T-cell (primary cell): ENCODE results near the gene MYO5A. TPM values are rescaled to one million over a fixed set of nuclear protein-coding genes. Genes with fewer than 3 reads are reported as not detected.
"Not testable (repeated sequence)": the region's sequence is repeated elsewhere in the genome, so short reads cannot be mapped to it uniquely, and the experiment has no call there.

Experiments
- ATAC-seq, 4 experiments: fragments of 200-7000 bp in 3 of 4; fragments of 150-1000 bp in 1 of 4; cut with Tn5 transposase; replicated peaks in 1 of 4; 1 replicate in 3 of 4; 2 replicates in 1 of 4; pipeline ENCODE4 v1.10.0; 2021; ENCODE audit warnings: moderate library complexity in 3 of 4, mild to moderate bottlenecking in 2 of 4, moderate number of reproducible peaks in 1 of 4
- CTCF ChIA-PET, 2 donors: fragments of 300-600 bp; sonication (Branson Sonifier 250); formaldehyde crosslinking; loops; one replicate each; lab custom pipeline; 2022; ENCODE audit warnings: antibody characterized with exemption in 2 of 2; lab: Charles Lee
- POLR2A ChIA-PET, 2 donors: fragments of 300-600 bp; sonication (Branson Sonifier 250); formaldehyde crosslinking; loops; one replicate each; lab custom pipeline; 2022; ENCODE audit warnings: antibody characterized with exemption in 2 of 2; lab: Charles Lee
- DNase-seq, 35 experiments: peaks; one replicate each; pipeline versions ENCODE4 v3.0.0 to v3.0.0-alpha.2; 2013 to 2023
- H3K27ac ChIP-seq: one replicate; pipeline ENCODE4 v1.5.1; 2013; ENCODE audit warnings: low read length
- H3K27me3 ChIP-seq, 2 experiments: replicated peaks in 1 of 2; 1 replicate in 1 of 2; 2 replicates in 1 of 2; pipeline versions ENCODE4 v1.6.1 to v1.7.0; 2013; ENCODE audit warnings: low read length in 1 of 2, mixed read lengths in 1 of 2; ENCODE audit not compliant: control insufficient read depth in 2 of 2, insufficient read depth in 2 of 2; ENCODE audit errors: extremely low read depth in 1 of 2
- H3K36me3 ChIP-seq, 2 donors: 1 replicate in 1 of 2; 2 replicates in 1 of 2; pipeline versions ENCODE4 v1.6.1 to v1.7.0; 2013; ENCODE audit warnings: low read length in 1 of 2; ENCODE audit not compliant: control insufficient read depth in 2 of 2, insufficient read depth in 1 of 2; ENCODE audit errors: extremely low read depth in 1 of 2
- H3K4me1 ChIP-seq, 2 experiments: 1 replicate in 1 of 2; 2 replicates in 1 of 2; pipeline versions ENCODE4 v1.6.1 to v1.7.0; 2013; ENCODE audit warnings: low read length in 2 of 2, mixed read lengths in 1 of 2; ENCODE audit not compliant: insufficient read depth in 2 of 2, control insufficient read depth in 1 of 2; ENCODE audit errors: extremely low read depth in 1 of 2
- H3K4me3 ChIP-seq, 2 donors: 1 replicate in 1 of 2; 2 replicates in 1 of 2; pipeline versions ENCODE4 v1.5.1 to v1.7.0; 2013; ENCODE audit warnings: mild to moderate bottlenecking in 2 of 2, low read length in 1 of 2, moderate library complexity in 1 of 2; ENCODE audit not compliant: control insufficient read depth in 1 of 2; ENCODE audit errors: extremely low read depth in 1 of 2
- H3K9me3 ChIP-seq: 2 replicates; pipeline ENCODE4 v1.7.0; 2013
- H3K27ac Mint-ChIP-seq, 2 donors: one replicate each; pipeline ENCODE4 v1.8.0; 2020 to 2021; ENCODE audit warnings: mild to moderate bottlenecking in 2 of 2, mixed read lengths in 2 of 2
- H3K27me3 Mint-ChIP-seq, 2 donors: one replicate each; pipeline ENCODE4 v1.8.0; 2021 to 2022; ENCODE audit warnings: mixed read lengths in 2 of 2
- H3K36me3 Mint-ChIP-seq: one replicate; pipeline ENCODE4 v1.8.0; 2021; ENCODE audit warnings: mixed read lengths
- H3K4me1 Mint-ChIP-seq, 3 donors: one replicate each; pipeline ENCODE4 v1.8.0; 2020 to 2022; ENCODE audit warnings: mixed read lengths in 3 of 3, mild to moderate bottlenecking in 1 of 3
- H3K4me3 Mint-ChIP-seq, 3 donors: one replicate each; pipeline ENCODE4 v1.8.0; 2020 to 2022; ENCODE audit warnings: mild to moderate bottlenecking in 3 of 3, mixed read lengths in 3 of 3, moderate library complexity in 3 of 3
- H3K9me3 Mint-ChIP-seq, 3 donors: one replicate each; pipeline ENCODE4 v1.8.0; 2020 to 2022; ENCODE audit warnings: mixed read lengths in 3 of 3
- WGBS: methylation state at CpG from one replicate; pipeline ENCODE4 v1.1.5; 2013; ENCODE audit warnings: missing lambda C conversion rate; ENCODE audit not compliant: insufficient coverage; 5-methylcytosine and 5-hydroxymethylcytosine counted together
- total RNA-seq, 35 experiments: library from RNA in 6 of 35; stranded (reverse) in 6 of 35; fragments of 120-200 nt in 1 of 35; gene quantifications; one replicate each; pipeline versions ENCODE4 v1.2.1 to v1.2.4 and lab custom pipeline; 2013 to 2026

MYO5A gene
- total RNA-seq, 5 donors from 2014 or later (not counting 1 experiment from before 2014, with no cell fraction given), result 25.2 to 46.6 (median 29.5) TPM

DNA sequence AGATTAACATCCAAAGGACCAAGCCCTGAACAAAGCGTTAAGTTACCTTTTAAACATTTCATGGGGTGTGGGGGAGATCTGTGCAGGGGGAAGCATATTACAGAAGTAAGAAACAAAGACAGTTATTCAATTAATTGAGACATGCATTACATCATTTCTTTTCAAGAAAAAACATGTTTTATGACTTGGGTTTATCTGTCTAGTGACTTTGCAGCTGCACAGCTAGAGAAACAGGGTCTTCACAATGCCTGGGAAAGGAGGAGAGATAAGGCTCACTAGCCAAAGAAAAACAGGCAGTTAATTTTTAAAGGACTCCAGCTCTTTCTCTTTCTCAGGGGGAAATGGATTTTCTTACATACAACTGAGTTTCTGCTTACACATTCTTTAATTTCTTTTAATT is 112.1 kb downstream of the MYO5A start:
- H3K4me3 Mint-ChIP-seq, H3K27me3 Mint-ChIP-seq, DNase-seq, H3K9me3 ChIP-seq, H3K4me1 ChIP-seq, ATAC-seq, POLR2A ChIA-PET, H3K27me3 ChIP-seq, H3K4me3 ChIP-seq, H3K4me1 Mint-ChIP-seq, CTCF ChIA-PET, H3K27ac ChIP-seq, H3K27ac Mint-ChIP-seq, H3K9me3 Mint-ChIP-seq: not testable (repeated sequence)
- H3K36me3 ChIP-seq, result peaks cover 0 to 17% of the 10 kb centered on the region in 2 donors
- WGBS, result no CpG with 5 or more reads among the region's 1 CpG
- peaks cover 17% of the 10 kb centered on the region for H3K36me3 Mint-ChIP-seq

DNA sequence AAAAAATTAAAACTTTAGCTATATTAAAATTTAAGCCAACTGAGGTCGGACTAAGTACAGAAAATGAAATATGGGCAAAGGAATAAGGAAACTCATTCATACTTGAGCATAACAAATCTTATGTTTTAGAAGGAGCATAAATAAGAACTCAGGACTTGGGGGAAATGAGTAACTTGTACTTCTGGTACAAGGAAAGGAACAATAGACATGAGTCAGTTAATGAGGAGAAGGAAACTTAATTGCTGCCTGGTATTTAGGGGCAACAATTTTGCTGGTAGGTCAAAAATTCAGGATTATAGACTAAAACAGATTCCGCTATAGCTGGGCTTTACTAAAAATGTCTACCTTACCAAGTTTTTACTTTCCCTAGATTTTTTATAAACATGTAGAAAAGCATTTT is 113.1 kb downstream of the MYO5A start:
- Mint-ChIP-seq H3K4me1 (peaks cover 0 to 2% (median 0%) of the 10 kb centered on the region in 3 donors), H3K36me3 (peaks cover 18% of the 10 kb centered on the region), H3K27ac (no peak overlapping the region), H3K4me3 (no peak overlapping the region), H3K27me3 (no peaks in the 10 kb centered on the region), H3K9me3 (no peaks in the 10 kb centered on the region)
- H3K4me1 ChIP-seq, result no peaks in the 10 kb centered on the region
- peaks cover 0 to 21% of the 10 kb centered on the region in 2 donors for H3K36me3 ChIP-seq
- H3K27me3 ChIP-seq, result no peaks in the 10 kb centered on the region
- H3K9me3 ChIP-seq, result no peaks in the 10 kb centered on the region
- H3K27ac ChIP-seq, result no peak overlapping the region
- DNase-seq, result no peak
- ChIA-PET CTCF (interaction anchor here in 1 of 2 donors (0.7 to 0.9 kb wide), 2 partner anchors 167 to 235 kb away, joined by 3 read pairs; no protein-coding TSS in a partner anchor), POLR2A (no interaction called here)
- WGBS, result no CpG with 5 or more reads among the region's 2 CpGs
- no peak overlapping the region for H3K4me3 ChIP-seq
- ATAC-seq, result no peak

DNA sequence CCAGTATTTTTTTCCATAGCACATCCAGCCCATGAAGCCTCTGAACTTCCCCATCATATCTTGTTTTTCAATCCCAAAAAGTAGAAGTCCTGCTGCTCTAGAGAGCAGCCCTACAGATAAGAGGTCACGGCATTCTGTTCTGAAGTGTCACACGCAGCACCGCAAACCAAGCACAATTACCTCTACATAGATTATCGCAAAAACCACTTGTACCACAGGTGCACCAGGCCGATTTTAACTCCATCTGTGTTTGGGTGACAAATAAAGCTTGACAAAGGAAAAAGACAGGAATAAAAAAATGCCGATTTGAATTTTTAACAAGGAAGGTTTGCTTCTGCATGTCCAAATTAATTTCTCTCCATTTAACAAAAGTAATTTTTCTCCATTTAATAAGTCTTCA is 113.7 kb downstream of the MYO5A start:
- H3K27ac ChIP-seq, result no peak overlapping the region
- POLR2A ChIA-PET, result no interaction called here
- H3K36me3 ChIP-seq, result peaks cover 0 to 25% of the 10 kb centered on the region in 2 donors
- no peaks in the 10 kb centered on the region for H3K9me3 ChIP-seq
- Mint-ChIP-seq H3K27ac (no peak overlapping the region), H3K4me3 (no peak overlapping the region), H3K36me3 (peaks cover 22% of the 10 kb centered on the region), H3K27me3 (no peaks in the 10 kb centered on the region), H3K9me3 (no peaks in the 10 kb centered on the region), H3K4me1 (peaks cover 0 to 2% (median 0%) of the 10 kb centered on the region in 3 donors)
- CTCF ChIA-PET, result interaction anchor here in 1 of 2 donors (0.7 to 0.9 kb wide), 2 partner anchors 168 to 236 kb away, joined by 3 read pairs; no protein-coding TSS in a partner anchor
- no peak for ATAC-seq
- no peaks in the 10 kb centered on the region for H3K4me1 ChIP-seq
- no peaks in the 10 kb centered on the region for H3K27me3 ChIP-seq
- no CpG with 5 or more reads among the region's 6 CpGs for WGBS
- no peak for DNase-seq
- no peak overlapping the region for H3K4me3 ChIP-seq

DNA sequence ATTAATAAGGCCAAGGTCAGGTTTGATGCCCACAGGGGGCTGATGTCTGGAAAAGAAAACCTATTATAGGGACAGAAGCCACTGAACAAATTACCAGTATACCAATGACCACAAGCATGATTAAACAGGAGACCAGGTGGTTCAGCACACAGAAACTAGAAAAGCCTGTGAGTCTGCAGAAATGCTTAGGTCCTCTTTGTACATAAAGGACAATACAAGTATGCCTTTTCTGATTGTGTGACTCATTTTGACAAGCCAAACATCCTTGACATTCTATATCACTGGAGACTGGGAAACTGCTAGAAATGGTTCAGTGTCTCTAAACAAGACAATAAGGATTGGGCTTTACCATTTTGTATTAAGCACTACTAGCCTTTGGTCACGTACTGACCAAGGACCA is 119.9 kb downstream of the MYO5A start:
- ATAC-seq (no peak), DNase-seq (no peak)
- 100% methylated on average over 1 of the region's 1 CpG for WGBS
- Mint-ChIP-seq H3K27me3 (no peaks in the 10 kb centered on the region), H3K4me3 (no peak overlapping the region), H3K27ac (no peak overlapping the region), H3K4me1 (peaks cover 0 to 2% (median 0%) of the 10 kb centered on the region in 3 donors), H3K36me3 (peaks cover 46% of the 10 kb centered on the region), H3K9me3 (no peaks in the 10 kb centered on the region)
- no peak overlapping the region for H3K27ac ChIP-seq
- peaks cover 0 to 26% of the 10 kb centered on the region in 2 donors for H3K36me3 ChIP-seq
- no peaks in the 10 kb centered on the region for H3K4me1 ChIP-seq
- H3K9me3 ChIP-seq, result no peaks in the 10 kb centered on the region
- CTCF ChIA-PET, result no interaction called here
- POLR2A ChIA-PET, result no interaction called here
- no peaks in the 10 kb centered on the region for H3K27me3 ChIP-seq
- H3K4me3 ChIP-seq, result no peak overlapping the region

DNA sequence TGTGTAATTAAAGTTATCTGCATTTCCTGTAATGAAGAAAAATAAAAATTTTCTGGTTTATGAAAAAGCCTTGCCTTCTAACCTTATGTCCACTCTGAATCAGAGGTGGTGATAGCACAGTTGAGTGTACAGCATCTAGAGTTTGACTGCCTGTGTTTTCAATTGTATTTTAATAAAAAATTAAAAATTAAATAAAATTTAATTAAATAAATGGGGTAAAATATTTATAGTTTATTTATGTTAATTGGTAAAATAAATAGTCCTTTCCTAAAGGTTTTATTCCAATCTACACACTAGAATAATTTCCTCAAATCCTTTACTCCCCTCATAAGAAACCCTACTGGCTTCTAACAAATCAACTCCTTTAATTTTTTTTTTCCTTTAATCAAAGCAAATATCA is 121.3 kb downstream of the MYO5A start:
- no peaks in the 10 kb centered on the region for H3K27me3 ChIP-seq
- no peaks in the 10 kb centered on the region for H3K27me3 Mint-ChIP-seq
- H3K4me3 ChIP-seq, result no peak overlapping the region
- H3K36me3 Mint-ChIP-seq, result peaks cover 57% of the 10 kb centered on the region
- CTCF ChIA-PET, result interaction anchor here (0.6 to 1.3 kb wide), 3 partner anchors 56 to 172 kb away, joined by 4 read pairs; no protein-coding TSS in a partner anchor
- ATAC-seq (no peak), DNase-seq (no peak)
- H3K4me3 Mint-ChIP-seq, result no peak overlapping the region
- H3K27ac Mint-ChIP-seq, result no peak overlapping the region
- POLR2A ChIA-PET, result no interaction called here
- H3K4me1 ChIP-seq, result no peaks in the 10 kb centered on the region
- H3K36me3 ChIP-seq, result peaks cover 0 to 23% of the 10 kb centered on the region in 2 donors
- H3K4me1 Mint-ChIP-seq, result peaks cover 0 to 2% (median 0%) of the 10 kb centered on the region in 3 donors
- no peak overlapping the region for H3K27ac ChIP-seq
- H3K9me3 ChIP-seq, result no peaks in the 10 kb centered on the region
- no peaks in the 10 kb centered on the region for H3K9me3 Mint-ChIP-seq

DNA sequence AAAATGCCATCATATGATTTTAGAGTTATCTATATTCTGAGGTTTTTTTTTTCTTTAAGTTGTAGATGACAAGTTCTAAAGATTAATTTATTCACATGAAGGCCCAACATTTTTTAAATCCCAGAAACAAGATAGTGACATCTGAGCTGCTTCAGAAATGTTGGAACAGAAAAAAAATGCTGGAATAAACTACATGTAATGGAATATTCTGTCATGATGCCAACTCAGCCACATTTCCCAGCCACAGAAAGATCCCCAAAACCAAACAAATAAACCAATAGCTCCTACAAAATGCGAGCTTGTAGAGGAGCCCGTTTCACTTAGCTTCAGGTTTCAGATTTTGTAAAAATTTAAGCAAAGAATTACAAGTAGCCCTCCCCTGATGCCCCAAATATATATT is 122.1 kb downstream of the MYO5A start:
- Mint-ChIP-seq H3K36me3 (peaks cover 56% of the 10 kb centered on the region), H3K27ac (no peak overlapping the region)
- POLR2A ChIA-PET, result no interaction called here

More for the DNA sequence above, 122.1 kb downstream of the MYO5A start:
- no CpG with 5 or more reads among the region's 2 CpGs for WGBS
- no peak overlapping the region for H3K4me3 Mint-ChIP-seq
- CTCF ChIA-PET, result interaction anchor here (0.6 to 1.3 kb wide), 2 partner anchors 57 to 173 kb away, joined by 4 read pairs; no protein-coding TSS in a partner anchor
- no peaks in the 10 kb centered on the region for H3K27me3 Mint-ChIP-seq
- H3K9me3 Mint-ChIP-seq, result no peaks in the 10 kb centered on the region
- Histone ChIP-seq H3K9me3 (no peaks in the 10 kb centered on the region), H3K27ac (no peak overlapping the region), H3K4me1 (no peaks in the 10 kb centered on the region), H3K4me3 (no peak overlapping the region), H3K27me3 (no peaks in the 10 kb centered on the region), H3K36me3 (peaks cover 0 to 23% of the 10 kb centered on the region in 2 donors)
- ATAC-seq (no peak), DNase-seq (no peak)
- peaks cover 0 to 3% (median 0%) of the 10 kb centered on the region in 3 donors for H3K4me1 Mint-ChIP-seq
